COLO668 (cell line): ENCODE results near the gene CDCA3.

Source experiments
- DNase-seq: peaks from one replicate; lab custom pipeline; 2025; ENCODE audit not compliant: unreplicated experiment; lab: John Stamatoyannopoulos, UW

The CDCA3 gene

GRCh38 chr12:6821591-6822425 lies 29.3 kb downstream of the CDCA3 start, which contains the start of gene GPR162:
TSS of gene GPR162 (plus strand) at chr12:6821821. CDS start at chr12:6823899, 2,078 bp downstream.
- DNase-seq: peak; percentile 13

GRCh38 chr12:6820166-6820565 lies 30.9 kb downstream of the CDCA3 start:
- no peak for DNase-seq

- no peak for DNase-seq
These were observed 31.7 kb downstream of the CDCA3 start for GRCh38 chr12:6819106-6820030.

GRCh38 chr12:6818645-6819044 lies 32.4 kb downstream of the CDCA3 start:
- no peak for DNase-seq

- no peak for DNase-seq
These were observed 32.9 kb downstream of the CDCA3 start for GRCh38 chr12:6818222-6818621.

- DNase-seq: no peak
These were observed 33.4 kb downstream of the CDCA3 start for GRCh38 chr12:6817662-6818157.

GRCh38 chr12:6817098-6817497 lies 34.0 kb downstream of the CDCA3 start:
- no peak for DNase-seq

- DNase-seq: no peak
These were observed 34.5 kb downstream of the CDCA3 start for GRCh38 chr12:6816598-6816997.

- DNase-seq: no peak
These were observed 37.7 kb downstream of the CDCA3 start for GRCh38 chr12:6813363-6813762.

- DNase-seq: no peak
These were observed 40.3 kb downstream of the CDCA3 start for GRCh38 chr12:6810758-6811157.

GRCh38 chr12:6809056-6809455 lies 42.0 kb downstream of the CDCA3 start:
- DNase-seq: no peak

- DNase-seq: no peak
These were observed 43.9 kb downstream of the CDCA3 start for GRCh38 chr12:6807170-6807569.

- DNase-seq: no peak
These were observed 51.9 kb downstream of the CDCA3 start for GRCh38 chr12:6799147-6799546.
